HEK293T (cell line): ENCODE data around the gene ATP4B.

Experiments
- ARNT ChIP-seq: fragments of 450-650 bp; IDR thresholded peaks from 2 replicates; pipeline ENCODE4 v1.6.1; 2017; ENCODE audit warnings: mild to moderate bottlenecking
- ELF4 ChIP-seq: fragments of 450-650 bp; IDR thresholded peaks from 2 replicates; pipeline ENCODE4 v1.6.1; 2017; ENCODE audit warnings: antibody characterized with exemption
- FOXK2 ChIP-seq: fragments of 450-650 bp; IDR thresholded peaks from 2 replicates; pipeline ENCODE4 v1.6.1; 2016; ENCODE audit warnings: mild to moderate bottlenecking
- FOXM1 ChIP-seq: fragments of 450-650 bp; IDR thresholded peaks from 2 replicates; pipeline ENCODE4 v1.6.1; 2017; ENCODE audit warnings: mild to moderate bottlenecking, borderline replicate concordance
- HDGF ChIP-seq: fragments of 450-650 bp; IDR thresholded peaks from 2 replicates; pipeline ENCODE4 v1.6.1; 2017; ENCODE audit warnings: antibody characterized with exemption, borderline replicate concordance
- LEF1 ChIP-seq: fragments of 450-650 bp; IDR thresholded peaks from 2 replicates; pipeline ENCODE4 v1.6.1; 2017; ENCODE audit warnings: mild to moderate bottlenecking, borderline replicate concordance
- NFRKB ChIP-seq: fragments of 450-650 bp; IDR thresholded peaks from 2 replicates; pipeline ENCODE4 v1.6.1; 2016; ENCODE audit warnings: mild to moderate bottlenecking, moderate library complexity
- SP1 ChIP-seq: fragments of 450-650 bp; IDR thresholded peaks from 2 replicates; pipeline ENCODE4 v1.6.1; 2017
- ZNF384 ChIP-seq: fragments of 450-650 bp; IDR thresholded peaks from 2 replicates; pipeline ENCODE4 v1.6.1; 2016
- TF ChIP-seq, protein P1 (sequence below): fragments of 450-650 bp; IDR thresholded peaks from 2 replicates; pipeline ENCODE4 v1.6.1; 2016

DNA sequence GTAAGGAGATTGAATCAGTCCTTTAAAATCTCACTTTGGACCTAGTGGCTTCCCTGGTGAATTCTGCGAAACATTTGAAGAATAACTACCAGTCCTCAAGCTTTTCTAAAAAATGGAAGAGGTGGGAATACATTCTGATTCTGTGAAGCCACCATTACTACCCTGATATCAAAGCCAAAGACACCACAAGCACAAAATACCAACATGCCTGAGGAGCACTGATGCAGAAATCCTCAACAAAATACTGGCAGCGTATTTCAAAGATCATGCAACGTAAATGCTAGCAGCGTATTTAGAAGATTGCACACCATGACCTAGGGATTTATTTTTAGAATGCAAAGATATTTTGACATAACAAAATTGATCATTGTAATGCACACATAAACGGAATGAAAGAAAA is 14.4 kb downstream of the ATP4B start:
- TF ChIP-seq FOXM1 (no peak), SP1 (no peak), ELF4 (no peak), LEF1 (no peak), ARNT (no peak), FOXK2 (no peak), NFRKB (no peak), HDGF (no peak), ZNF384 (no peak)
- TF ChIP-seq, protein P1, sequence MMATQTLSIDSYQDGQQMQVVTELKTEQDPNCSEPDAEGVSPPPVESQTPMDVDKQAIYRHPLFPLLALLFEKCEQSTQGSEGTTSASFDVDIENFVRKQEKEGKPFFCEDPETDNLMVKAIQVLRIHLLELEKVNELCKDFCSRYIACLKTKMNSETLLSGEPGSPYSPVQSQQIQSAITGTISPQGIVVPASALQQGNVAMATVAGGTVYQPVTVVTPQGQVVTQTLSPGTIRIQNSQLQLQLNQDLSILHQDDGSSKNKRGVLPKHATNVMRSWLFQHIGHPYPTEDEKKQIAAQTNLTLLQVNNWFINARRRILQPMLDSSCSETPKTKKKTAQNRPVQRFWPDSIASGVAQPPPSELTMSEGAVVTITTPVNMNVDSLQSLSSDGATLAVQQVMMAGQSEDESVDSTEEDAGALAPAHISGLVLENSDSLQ: no peak
